GM12874 (cell line): ENCODE results near the gene DDX52.

Experiments
- TF ChIP-seq, protein P1 (sequence below): IDR thresholded peaks from 2 replicates; pipeline ENCODE4 v1.5.1; 2011; ENCODE audit warnings: low read depth, mild to moderate bottlenecking, control low read depth, low read length, moderate library complexity; ENCODE audit not compliant: insufficient read depth

DDX52 gene

DNA sequence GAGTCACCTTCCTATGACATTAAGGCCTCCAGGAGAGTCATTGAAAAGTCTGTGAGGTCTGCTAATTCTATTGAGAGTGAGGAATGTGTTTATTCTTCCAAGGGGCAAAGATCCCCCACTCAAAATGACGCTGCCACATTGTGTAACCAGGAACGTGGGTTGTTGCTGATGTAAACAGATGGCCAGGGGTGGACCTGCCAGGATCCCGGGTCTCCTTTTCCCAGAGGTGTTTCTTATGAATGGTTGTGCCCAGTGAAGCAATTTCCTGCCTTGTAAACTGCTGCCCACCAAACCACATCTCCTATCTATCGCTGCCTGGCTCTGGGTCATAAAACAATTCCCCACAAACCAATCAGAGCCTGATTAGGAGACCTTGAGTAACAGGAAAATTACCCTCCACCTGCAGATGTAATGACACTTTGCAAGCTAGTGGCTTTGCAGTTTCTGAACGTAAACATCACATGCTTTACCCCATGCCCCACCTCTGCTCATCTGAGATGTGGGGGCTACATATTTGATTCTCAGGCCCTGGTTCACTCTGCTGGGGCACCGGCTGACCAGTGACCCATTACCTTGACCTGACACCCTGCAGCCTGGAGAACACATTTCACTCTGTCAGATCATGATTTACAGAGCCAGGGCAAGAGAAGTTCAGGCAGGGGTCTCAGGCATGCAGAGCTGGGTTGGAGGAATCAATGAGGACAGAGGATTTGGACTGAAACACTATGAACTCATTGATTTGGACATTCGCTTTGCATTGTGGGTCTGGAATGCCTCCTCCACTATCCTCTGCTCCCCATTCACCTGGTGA is 33.1 kb upstream of the DDX52 start:
- TF ChIP-seq, protein P1, sequence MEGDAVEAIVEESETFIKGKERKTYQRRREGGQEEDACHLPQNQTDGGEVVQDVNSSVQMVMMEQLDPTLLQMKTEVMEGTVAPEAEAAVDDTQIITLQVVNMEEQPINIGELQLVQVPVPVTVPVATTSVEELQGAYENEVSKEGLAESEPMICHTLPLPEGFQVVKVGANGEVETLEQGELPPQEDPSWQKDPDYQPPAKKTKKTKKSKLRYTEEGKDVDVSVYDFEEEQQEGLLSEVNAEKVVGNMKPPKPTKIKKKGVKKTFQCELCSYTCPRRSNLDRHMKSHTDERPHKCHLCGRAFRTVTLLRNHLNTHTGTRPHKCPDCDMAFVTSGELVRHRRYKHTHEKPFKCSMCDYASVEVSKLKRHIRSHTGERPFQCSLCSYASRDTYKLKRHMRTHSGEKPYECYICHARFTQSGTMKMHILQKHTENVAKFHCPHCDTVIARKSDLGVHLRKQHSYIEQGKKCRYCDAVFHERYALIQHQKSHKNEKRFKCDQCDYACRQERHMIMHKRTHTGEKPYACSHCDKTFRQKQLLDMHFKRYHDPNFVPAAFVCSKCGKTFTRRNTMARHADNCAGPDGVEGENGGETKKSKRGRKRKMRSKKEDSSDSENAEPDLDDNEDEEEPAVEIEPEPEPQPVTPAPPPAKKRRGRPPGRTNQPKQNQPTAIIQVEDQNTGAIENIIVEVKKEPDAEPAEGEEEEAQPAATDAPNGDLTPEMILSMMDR, result no peak

DNA sequence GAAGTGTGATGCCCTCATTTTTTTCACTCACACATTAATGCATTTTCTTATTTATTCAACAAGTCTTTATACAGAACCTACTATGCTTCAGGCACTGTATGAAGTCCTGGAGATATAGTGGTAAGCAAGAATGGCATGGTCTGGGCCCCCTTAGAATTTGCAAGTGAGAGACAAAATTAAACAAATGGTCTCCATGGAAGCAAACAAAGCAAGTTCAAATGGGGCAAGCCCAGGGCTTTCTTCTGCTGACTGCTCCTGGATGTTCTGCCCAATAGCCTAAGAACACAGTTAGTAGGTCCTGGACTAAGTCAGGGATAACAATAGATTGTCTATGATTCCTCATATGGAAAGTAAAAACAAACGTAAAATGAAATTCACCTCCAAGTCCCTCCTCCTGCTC is 31.3 kb upstream of the DDX52 start:
- TF ChIP-seq, protein P1, result no peak

DNA sequence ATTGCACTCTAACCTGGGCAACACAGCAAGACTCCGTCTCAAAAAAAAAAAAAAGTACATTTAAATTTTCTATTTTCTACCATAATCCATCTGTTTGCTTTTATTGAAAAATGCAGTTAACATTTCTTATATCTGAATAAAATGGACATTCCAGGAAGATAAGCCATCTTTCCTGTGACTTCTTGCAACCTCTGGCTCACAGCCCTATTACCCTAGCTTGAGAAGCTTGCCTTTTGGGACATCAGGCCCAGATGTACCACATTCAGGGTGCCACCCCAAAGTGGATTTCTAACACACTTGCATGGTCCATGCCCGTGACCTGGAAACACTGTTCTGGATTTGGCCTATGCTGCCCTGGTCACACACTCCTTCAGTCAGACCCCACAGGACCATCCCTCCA is 30.1 kb upstream of the DDX52 start:
- TF ChIP-seq, protein P1, result no peak

DNA sequence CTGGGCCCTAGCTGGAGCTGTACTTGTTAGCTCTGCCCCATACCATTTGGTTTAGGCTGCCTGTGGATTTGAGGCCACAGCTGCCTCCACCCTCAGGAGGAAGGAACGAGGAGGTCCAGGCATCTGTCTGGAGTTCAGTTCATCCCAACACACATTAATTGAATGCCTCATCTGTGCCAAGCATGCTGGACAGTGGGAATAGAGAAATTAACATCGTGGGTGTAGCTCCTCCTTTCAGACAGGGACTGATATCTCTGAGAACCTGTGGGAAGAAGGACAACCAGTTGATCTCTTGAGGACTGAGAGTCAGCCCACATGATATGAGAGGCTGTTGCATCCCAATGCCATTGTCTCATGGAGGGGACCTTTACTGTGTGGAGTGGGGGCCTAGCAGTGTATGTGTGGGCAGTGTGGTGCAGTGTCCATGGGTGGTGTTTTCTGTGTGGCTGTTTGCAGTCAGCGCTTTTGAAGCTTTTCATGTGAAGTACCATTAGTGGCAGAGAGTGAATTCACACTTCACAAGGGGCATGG is 29.4 kb upstream of the DDX52 start:
- TF ChIP-seq, protein P1, result no peak

DNA sequence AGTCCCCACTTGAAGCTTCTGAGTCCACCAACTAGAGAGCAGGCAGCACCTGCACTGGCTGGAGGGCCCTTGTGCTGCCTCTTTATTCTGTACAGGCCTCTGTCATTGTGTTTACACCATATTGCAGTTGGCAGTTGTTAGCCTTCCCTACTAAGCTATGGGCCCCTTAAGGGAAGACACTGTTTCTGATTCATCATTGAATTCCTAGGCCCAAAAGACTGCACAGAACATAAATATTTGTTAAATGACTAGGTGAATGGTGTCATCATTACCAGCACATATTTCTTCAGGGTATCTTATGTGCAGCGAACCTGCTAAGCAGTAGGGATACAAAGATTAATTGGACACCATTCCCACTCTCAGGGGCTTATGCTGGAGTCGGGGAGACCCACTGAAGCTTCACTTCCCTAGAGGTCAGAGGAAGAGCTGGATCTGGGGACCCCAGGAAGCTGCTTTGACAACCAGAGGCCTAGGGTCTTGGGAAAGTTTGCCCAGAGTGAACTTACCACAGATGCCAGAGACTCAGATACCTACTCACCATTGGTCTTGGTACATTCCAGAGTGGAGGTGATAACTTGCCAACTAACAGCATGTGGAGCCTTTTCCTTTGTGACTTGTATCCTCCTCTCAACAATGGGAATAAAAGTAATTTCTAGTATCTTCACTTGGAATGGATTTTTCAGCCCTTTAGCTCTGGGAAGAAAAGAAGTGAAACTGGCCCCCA is 28.7 kb upstream of the DDX52 start:
- TF ChIP-seq, protein P1, result no peak

DNA sequence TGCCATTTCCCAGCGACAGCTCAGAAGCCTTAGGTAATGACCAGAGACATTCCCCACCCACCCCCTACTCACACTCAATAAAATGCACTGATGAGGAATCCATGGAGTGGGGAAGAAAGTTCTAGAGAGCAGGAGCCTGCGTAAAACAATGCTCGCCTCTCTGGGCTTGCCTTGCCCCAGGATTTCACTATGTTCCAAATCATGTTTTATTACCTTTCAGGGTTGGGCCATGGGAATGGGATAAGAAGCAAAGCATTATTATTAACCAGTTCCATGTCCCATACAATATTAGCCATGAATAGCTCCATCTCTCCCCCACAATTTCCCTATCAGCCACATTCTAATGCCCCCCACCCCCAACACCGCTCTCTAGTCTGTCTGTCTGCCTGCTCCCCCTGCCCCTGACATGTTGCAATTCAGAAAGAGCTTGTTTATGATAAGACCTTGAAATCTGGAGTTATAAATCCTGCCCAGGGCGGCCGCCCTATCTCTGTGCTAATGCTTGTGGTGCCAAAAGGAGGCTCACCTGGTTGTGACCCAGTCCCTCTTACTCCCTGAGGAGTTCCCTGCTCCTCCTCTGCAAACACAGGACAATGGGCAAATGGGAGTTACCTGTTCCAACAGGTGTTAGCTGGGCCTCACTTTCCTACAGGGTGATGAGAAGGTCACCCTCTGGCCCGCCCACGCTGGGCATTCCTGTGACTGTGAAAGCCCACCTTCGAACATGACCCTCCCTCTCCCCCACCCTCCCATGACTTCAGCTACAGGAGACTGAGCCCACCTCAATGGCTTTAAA is 28.0 kb upstream of the DDX52 start:
- TF ChIP-seq, protein P1, result no peak

DNA sequence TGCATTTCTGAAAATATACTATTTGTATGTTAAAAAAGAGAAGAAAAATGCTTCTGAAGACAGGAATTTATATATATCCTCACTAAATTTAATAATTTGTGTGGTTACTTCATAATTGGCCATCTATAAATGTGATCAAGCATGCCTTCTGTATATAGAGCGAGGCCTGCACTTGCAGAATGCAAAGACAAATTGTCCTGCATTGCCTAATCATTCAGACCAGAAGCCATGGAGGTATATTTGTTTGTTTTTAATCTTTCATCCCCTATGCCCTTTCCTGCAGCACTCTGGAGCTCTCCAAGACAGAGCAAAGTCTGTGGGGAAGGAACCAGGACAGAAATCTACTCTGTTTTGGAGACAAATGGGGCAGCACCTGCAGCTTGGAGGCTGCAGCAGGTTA is 23.8 kb upstream of the DDX52 start:
- TF ChIP-seq, protein P1, result no peak
